HEK293 (cell line): ENCODE results near the gene WDHD1.

ENCODE experiments used
- BCL11B ChIP-seq: fragments of 450-650 bp; formaldehyde crosslinking; IDR thresholded peaks from 2 replicates; pipeline ENCODE4 v1.5.1; 2016; ENCODE audit warnings: low read depth, missing biosample characterization, missing genetic modification characterization
- EGR2 ChIP-seq: fragments of 450-650 bp; formaldehyde crosslinking; IDR thresholded peaks from 2 replicates; pipeline ENCODE4 v1.5.1; 2016; ENCODE audit warnings: low read depth, missing biosample characterization, missing genetic modification characterization
- GLIS1 ChIP-seq: fragments of 450-650 bp; formaldehyde crosslinking; IDR thresholded peaks from 2 replicates; pipeline ENCODE4 v1.5.1; 2016; ENCODE audit warnings: missing biosample characterization, missing genetic modification characterization
- GLIS2 ChIP-seq: fragments of 450-650 bp; formaldehyde crosslinking; IDR thresholded peaks from 2 replicates; pipeline ENCODE4 v1.5.1; 2016; ENCODE audit warnings: missing biosample characterization, missing genetic modification characterization
- IKZF3 ChIP-seq: fragments of 450-650 bp; IDR thresholded peaks from 2 replicates; pipeline ENCODE4 v1.5.0; 2018; ENCODE audit warnings: missing biosample characterization, mild to moderate bottlenecking, missing genetic modification characterization, moderate library complexity
- SCRT2 ChIP-seq: fragments of 450-650 bp; formaldehyde crosslinking; IDR thresholded peaks from 2 replicates; pipeline ENCODE4 v1.5.1; 2016; ENCODE audit warnings: missing biosample characterization, missing genetic modification characterization
- TRIM28 ChIP-seq: IDR thresholded peaks from 2 replicates; pipeline ENCODE4 v1.6.1; 2011; ENCODE audit warnings: low read length, control low read depth, borderline replicate concordance
- YY1 ChIP-seq: fragments of 450-650 bp; formaldehyde crosslinking; IDR thresholded peaks from 2 replicates; pipeline ENCODE4 v1.5.1; 2018; ENCODE audit warnings: missing biosample characterization, missing genetic modification characterization
- ZBTB21 ChIP-seq: fragments of 450-650 bp; formaldehyde crosslinking; IDR thresholded peaks from 2 replicates; pipeline ENCODE4 v1.5.1; 2017; ENCODE audit warnings: missing biosample characterization, missing genetic modification characterization
- ZBTB48 ChIP-seq: fragments of 450-650 bp; formaldehyde crosslinking; IDR thresholded peaks from 2 replicates; pipeline ENCODE4 v1.5.1; 2016; ENCODE audit warnings: missing biosample characterization, missing genetic modification characterization
- ZNF155 ChIP-seq: fragments of 450-650 bp; formaldehyde crosslinking; IDR thresholded peaks from 2 replicates; pipeline ENCODE4 v1.5.1; 2016; ENCODE audit warnings: missing biosample characterization, missing genetic modification characterization
- ZNF221 ChIP-seq: fragments of 450-650 bp; formaldehyde crosslinking; IDR thresholded peaks from 2 replicates; pipeline ENCODE4 v1.5.1; 2017; ENCODE audit warnings: missing biosample characterization, missing genetic modification characterization, borderline replicate concordance
- ZNF223 ChIP-seq: fragments of 450-650 bp; formaldehyde crosslinking; IDR thresholded peaks from 2 replicates; pipeline ENCODE4 v1.5.1; 2016; ENCODE audit warnings: missing biosample characterization, missing genetic modification characterization
- ZNF239 ChIP-seq: fragments of 450-650 bp; formaldehyde crosslinking; IDR thresholded peaks from 2 replicates; pipeline ENCODE4 v1.5.1; 2016; ENCODE audit warnings: missing biosample characterization, missing genetic modification characterization
- ZNF423 ChIP-seq: fragments of 450-650 bp; formaldehyde crosslinking; IDR thresholded peaks from 2 replicates; pipeline ENCODE4 v1.5.1; 2016; ENCODE audit warnings: missing biosample characterization, missing genetic modification characterization
- ZNF514 ChIP-seq: fragments of 450-650 bp; formaldehyde crosslinking; IDR thresholded peaks from 2 replicates; pipeline ENCODE4 v1.5.1; 2016; ENCODE audit warnings: missing biosample characterization, missing genetic modification characterization
- ZNF561 ChIP-seq: fragments of 450-650 bp; IDR thresholded peaks from 2 replicates; pipeline ENCODE4 v1.5.1; 2018; ENCODE audit warnings: missing biosample characterization, missing genetic modification characterization, borderline replicate concordance
- ZNF596 ChIP-seq: fragments of 450-650 bp; IDR thresholded peaks from 2 replicates; pipeline ENCODE4 v1.5.0; 2018; ENCODE audit warnings: missing biosample characterization, mild to moderate bottlenecking, missing genetic modification characterization, moderate library complexity
- ZNF626 ChIP-seq: fragments of 450-650 bp; sonication (Bioruptor Pico); formaldehyde crosslinking; IDR thresholded peaks from 2 replicates; pipeline ENCODE4 v1.5.1; 2018; ENCODE audit warnings: missing biosample characterization, missing genetic modification characterization, inconsistent platforms
- ZNF670 ChIP-seq: fragments of 450-650 bp; formaldehyde crosslinking; IDR thresholded peaks from 2 replicates; pipeline ENCODE4 v1.5.1; 2016; ENCODE audit warnings: missing biosample characterization, missing genetic modification characterization, low read depth
- ZNF792 ChIP-seq: fragments of 450-650 bp; formaldehyde crosslinking; IDR thresholded peaks from 2 replicates; pipeline ENCODE4 v1.5.1; 2016; ENCODE audit warnings: missing biosample characterization, missing genetic modification characterization
- ZNF830 ChIP-seq: fragments of 450-650 bp; IDR thresholded peaks from 2 replicates; pipeline ENCODE4 v1.5.0; 2018; ENCODE audit warnings: missing biosample characterization, missing genetic modification characterization, low read depth, mild to moderate bottlenecking, moderate library complexity
- ZNF837 ChIP-seq: fragments of 450-650 bp; formaldehyde crosslinking; IDR thresholded peaks from 2 replicates; pipeline ENCODE4 v1.5.1; 2016; ENCODE audit warnings: missing biosample characterization, missing genetic modification characterization
- TF ChIP-seq, protein P1 (sequence below): fragments of 450-650 bp; formaldehyde crosslinking; IDR thresholded peaks from 2 replicates; pipeline ENCODE4 v1.5.1; 2017; ENCODE audit warnings: missing biosample characterization, missing genetic modification characterization
- TF ChIP-seq, protein P2 (sequence below): fragments of 450-650 bp; formaldehyde crosslinking; IDR thresholded peaks from 2 replicates; pipeline ENCODE4 v1.5.1; 2016; ENCODE audit warnings: missing biosample characterization, missing genetic modification characterization
- TF ChIP-seq, protein P3 (sequence below): fragments of 450-650 bp; formaldehyde crosslinking; IDR thresholded peaks from 2 replicates; pipeline ENCODE4 v1.5.1; 2016; ENCODE audit warnings: missing biosample characterization, missing genetic modification characterization
- TF ChIP-seq, protein P4 (sequence below): fragments of 450-650 bp; formaldehyde crosslinking; IDR thresholded peaks from 2 replicates; pipeline ENCODE4 v1.5.1; 2016; ENCODE audit warnings: missing biosample characterization, missing genetic modification characterization
- TF ChIP-seq, protein P5 (sequence below): fragments of 450-650 bp; formaldehyde crosslinking; IDR thresholded peaks from 2 replicates; pipeline ENCODE4 v1.5.1; 2016; ENCODE audit warnings: missing biosample characterization, missing genetic modification characterization

The WDHD1 gene

DNA sequence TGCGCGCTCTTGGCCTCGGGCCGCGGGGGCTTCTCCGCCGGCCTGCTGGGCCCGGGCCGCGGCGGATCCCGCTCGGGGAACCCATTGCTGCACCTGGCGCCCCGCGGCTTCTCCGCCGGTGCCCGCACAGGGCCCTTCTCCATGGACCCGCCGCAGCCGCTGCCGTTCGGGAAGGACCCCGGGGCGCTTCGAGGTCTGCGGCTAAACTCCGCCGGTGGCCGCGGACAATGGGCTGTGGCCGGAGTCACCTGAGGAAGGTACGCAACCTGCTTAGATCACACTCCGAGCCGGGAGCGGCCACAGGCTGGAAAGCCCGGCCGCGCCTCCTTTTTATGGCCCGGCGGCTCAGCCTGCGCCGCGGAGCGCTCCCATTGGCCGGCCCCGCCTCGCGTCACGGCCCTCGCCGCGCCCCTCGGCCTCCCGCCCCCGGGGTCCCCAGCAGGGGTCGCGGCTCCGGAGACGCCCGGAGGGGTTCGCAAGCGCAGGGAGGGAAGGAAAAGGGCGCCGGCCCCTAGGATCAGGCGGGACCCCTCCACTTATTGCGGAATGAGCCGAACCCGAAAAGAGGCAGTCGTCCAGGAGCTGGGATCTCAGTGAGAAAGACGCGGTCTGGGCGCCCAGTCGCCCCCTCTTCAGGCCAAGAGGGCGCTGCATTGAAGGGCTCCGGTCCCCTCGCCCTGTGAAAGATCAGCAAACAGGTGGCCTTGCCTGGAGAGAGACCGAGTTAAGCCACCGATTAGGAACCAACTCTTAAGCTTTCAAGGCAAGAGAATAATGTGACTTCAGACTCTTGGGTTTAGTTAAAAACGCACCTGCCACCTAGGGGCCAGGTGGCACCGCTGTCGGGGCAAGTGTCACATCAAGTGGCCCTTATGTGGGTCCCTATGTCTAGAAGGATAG is 124.1 kb downstream of the WDHD1 start, which contains the start of gene GCH1 (continued):
- no peak for TF ChIP-seq ZNF221 (tag by site-specific recombination)
- no peak for TF ChIP-seq BCL11B (tag by site-specific recombination)
- TF ChIP-seq, protein P1, sequence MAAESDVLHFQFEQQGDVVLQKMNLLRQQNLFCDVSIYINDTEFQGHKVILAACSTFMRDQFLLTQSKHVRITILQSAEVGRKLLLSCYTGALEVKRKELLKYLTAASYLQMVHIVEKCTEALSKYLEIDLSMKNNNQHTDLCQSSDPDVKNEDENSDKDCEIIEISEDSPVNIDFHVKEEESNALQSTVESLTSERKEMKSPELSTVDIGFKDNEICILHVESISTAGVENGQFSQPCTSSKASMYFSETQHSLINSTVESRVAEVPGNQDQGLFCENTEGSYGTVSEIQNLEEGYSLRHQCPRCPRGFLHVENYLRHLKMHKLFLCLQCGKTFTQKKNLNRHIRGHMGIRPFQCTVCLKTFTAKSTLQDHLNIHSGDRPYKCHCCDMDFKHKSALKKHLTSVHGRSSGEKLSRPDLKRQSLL (tag by site-specific recombination) = peak; percentile 23; the same call in 1 of the 2 replicates
- TF ChIP-seq TRIM28 = no peak
- TF ChIP-seq, protein P2, sequence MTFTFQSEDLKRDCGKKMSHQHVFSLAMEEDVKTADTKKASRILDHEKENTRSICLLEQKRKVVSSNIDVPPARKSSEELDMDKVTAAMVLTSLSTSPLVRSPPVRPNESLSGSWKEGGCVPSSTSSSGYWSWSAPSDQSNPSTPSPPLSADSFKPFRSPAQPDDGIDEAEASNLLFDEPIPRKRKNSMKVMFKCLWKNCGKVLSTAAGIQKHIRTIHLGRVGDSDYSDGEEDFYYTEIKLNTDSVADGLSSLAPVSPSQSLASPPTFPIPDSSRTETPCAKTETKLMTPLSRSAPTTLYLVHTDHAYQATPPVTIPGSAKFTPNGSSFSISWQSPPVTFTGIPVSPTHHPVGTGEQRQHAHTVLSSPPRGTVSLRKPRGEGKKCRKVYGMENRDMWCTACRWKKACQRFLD (tag by site-specific recombination) = no peak
- TF ChIP-seq ZNF561 = 0 out of 2 replicates have a peak, but pooled peaks have one; percentile 48
- TF ChIP-seq ZNF423 (tag by site-specific recombination) = peak; percentile 31; the same call in 1 of the 2 replicates
- TF ChIP-seq ZNF837 (tag by site-specific recombination) = no peak
- no peak for TF ChIP-seq EGR2
- TF ChIP-seq ZNF626 = no peak
- TF ChIP-seq ZNF239 = no peak
- no peak for TF ChIP-seq ZNF792 (tag by site-specific recombination)
- peak; percentile 50; the same call in 1 of the 2 replicates for TF ChIP-seq GLIS1 (tag by site-specific recombination)
- peak; percentile 83 for TF ChIP-seq ZBTB48 (tag by site-specific recombination)
- TF ChIP-seq, protein P3, sequence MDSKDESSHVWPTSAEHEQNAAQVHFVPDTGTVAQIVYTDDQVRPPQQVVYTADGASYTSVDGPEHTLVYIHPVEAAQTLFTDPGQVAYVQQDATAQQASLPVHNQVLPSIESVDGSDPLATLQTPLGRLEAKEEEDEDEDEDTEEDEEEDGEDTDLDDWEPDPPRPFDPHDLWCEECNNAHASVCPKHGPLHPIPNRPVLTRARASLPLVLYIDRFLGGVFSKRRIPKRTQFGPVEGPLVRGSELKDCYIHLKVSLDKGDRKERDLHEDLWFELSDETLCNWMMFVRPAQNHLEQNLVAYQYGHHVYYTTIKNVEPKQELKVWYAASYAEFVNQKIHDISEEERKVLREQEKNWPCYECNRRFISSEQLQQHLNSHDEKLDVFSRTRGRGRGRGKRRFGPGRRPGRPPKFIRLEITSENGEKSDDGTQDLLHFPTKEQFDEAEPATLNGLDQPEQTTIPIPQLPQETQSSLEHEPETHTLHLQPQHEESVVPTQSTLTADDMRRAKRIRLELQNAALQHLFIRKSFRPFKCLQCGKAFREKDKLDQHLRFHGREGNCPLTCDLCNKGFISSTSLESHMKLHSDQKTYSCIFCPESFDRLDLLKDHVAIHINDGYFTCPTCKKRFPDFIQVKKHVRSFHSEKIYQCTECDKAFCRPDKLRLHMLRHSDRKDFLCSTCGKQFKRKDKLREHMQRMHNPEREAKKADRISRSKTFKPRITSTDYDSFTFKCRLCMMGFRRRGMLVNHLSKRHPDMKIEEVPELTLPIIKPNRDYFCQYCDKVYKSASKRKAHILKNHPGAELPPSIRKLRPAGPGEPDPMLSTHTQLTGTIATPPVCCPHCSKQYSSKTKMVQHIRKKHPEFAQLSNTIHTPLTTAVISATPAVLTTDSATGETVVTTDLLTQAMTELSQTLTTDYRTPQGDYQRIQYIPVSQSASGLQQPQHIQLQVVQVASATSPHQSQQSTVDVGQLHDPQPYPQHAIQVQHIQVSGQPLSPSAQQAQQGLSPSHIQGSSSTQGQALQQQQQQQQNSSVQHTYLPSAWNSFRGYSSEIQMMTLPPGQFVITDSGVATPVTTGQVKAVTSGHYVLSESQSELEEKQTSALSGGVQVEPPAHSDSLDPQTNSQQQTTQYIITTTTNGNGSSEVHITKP (tag by site-specific recombination) = peak; percentile 64; the same call in 1 of the 2 replicates
- TF ChIP-seq YY1 = 0 out of 2 replicates have a peak, but pooled peaks have one; percentile 19
- TF ChIP-seq ZBTB21 (tag by site-specific recombination) = no peak
- TF ChIP-seq ZNF155 = no peak
- TF ChIP-seq GLIS2 (tag by site-specific recombination) = peak; percentile 86
- no peak for TF ChIP-seq ZNF830 (tag by site-specific recombination)
- no peak for TF ChIP-seq ZNF670 (tag by site-specific recombination)
- TF ChIP-seq, protein P4, sequence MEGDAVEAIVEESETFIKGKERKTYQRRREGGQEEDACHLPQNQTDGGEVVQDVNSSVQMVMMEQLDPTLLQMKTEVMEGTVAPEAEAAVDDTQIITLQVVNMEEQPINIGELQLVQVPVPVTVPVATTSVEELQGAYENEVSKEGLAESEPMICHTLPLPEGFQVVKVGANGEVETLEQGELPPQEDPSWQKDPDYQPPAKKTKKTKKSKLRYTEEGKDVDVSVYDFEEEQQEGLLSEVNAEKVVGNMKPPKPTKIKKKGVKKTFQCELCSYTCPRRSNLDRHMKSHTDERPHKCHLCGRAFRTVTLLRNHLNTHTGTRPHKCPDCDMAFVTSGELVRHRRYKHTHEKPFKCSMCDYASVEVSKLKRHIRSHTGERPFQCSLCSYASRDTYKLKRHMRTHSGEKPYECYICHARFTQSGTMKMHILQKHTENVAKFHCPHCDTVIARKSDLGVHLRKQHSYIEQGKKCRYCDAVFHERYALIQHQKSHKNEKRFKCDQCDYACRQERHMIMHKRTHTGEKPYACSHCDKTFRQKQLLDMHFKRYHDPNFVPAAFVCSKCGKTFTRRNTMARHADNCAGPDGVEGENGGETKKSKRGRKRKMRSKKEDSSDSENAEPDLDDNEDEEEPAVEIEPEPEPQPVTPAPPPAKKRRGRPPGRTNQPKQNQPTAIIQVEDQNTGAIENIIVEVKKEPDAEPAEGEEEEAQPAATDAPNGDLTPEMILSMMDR (tag by site-specific recombination) = peak; percentile 75
- TF ChIP-seq IKZF3 = 0 out of 2 replicates have a peak, but pooled peaks have one; percentile 33
- no peak for TF ChIP-seq ZNF223 (tag by site-specific recombination)
- no peak for TF ChIP-seq ZNF596 (tag by site-specific recombination)
- TF ChIP-seq SCRT2 (tag by site-specific recombination) = peak; percentile 92
- TF ChIP-seq, protein P5, sequence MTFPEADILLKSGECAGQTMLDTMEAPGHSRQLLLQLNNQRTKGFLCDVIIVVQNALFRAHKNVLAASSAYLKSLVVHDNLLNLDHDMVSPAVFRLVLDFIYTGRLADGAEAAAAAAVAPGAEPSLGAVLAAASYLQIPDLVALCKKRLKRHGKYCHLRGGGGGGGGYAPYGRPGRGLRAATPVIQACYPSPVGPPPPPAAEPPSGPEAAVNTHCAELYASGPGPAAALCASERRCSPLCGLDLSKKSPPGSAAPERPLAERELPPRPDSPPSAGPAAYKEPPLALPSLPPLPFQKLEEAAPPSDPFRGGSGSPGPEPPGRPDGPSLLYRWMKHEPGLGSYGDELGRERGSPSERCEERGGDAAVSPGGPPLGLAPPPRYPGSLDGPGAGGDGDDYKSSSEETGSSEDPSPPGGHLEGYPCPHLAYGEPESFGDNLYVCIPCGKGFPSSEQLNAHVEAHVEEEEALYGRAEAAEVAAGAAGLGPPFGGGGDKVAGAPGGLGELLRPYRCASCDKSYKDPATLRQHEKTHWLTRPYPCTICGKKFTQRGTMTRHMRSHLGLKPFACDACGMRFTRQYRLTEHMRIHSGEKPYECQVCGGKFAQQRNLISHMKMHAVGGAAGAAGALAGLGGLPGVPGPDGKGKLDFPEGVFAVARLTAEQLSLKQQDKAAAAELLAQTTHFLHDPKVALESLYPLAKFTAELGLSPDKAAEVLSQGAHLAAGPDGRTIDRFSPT (tag by site-specific recombination) = peak; percentile 32; the same call in 1 of the 2 replicates
- no peak for TF ChIP-seq ZNF514 (tag by site-specific recombination)
